IMR-90 (cell line): ENCODE data around the gene KCNC2.

ENCODE experiments used
- CEBPB ChIP-seq: IDR thresholded peaks from 2 replicates; pipeline ENCODE4 v1.6.1; 2012; ENCODE audit warnings: low read depth, low read length, improper control_type of control experiment
- FOS ChIP-seq: fragments of 150-350 bp; IDR thresholded peaks from 2 replicates; pipeline ENCODE4 v1.6.1; 2016; ENCODE audit warnings: low read depth, low read length
- MAFK ChIP-seq: IDR thresholded peaks from 2 replicates; pipeline ENCODE4 v1.6.1; 2012; ENCODE audit warnings: low read depth, low read length, improper control_type of control experiment
- POLR2A ChIP-seq: IDR thresholded peaks from 2 replicates; pipeline ENCODE4 v1.6.1; 2012; ENCODE audit warnings: mild to moderate bottlenecking, low read depth, low read length
- TF ChIP-seq, protein P1 (sequence below): conservative IDR thresholded peaks from 2 replicates; pipeline ENCODE4 v1.5.1; 2012; ENCODE audit warnings: mild to moderate bottlenecking, low read depth, low read length, improper control_type of control experiment

DNA sequence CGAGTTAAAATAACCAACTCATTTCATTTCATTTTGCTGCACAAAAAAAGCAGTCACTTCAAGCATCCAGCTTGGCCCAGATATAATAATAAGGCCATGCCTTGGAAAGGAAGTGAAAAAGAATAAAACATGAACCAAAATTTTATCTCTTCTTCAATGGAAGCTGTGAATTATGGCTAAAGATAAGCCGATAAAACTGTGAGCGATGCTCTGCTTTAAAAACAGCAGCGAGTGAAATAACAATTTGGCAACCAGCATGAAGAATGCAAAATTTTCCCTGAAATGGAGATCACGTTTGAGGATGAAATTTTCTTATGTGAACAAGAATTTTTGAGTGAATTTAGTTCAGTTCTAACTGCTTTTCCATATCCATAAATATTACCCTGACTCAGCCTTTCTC, 70.4 kb downstream of the KCNC2 start:
- TF ChIP-seq, protein P1, sequence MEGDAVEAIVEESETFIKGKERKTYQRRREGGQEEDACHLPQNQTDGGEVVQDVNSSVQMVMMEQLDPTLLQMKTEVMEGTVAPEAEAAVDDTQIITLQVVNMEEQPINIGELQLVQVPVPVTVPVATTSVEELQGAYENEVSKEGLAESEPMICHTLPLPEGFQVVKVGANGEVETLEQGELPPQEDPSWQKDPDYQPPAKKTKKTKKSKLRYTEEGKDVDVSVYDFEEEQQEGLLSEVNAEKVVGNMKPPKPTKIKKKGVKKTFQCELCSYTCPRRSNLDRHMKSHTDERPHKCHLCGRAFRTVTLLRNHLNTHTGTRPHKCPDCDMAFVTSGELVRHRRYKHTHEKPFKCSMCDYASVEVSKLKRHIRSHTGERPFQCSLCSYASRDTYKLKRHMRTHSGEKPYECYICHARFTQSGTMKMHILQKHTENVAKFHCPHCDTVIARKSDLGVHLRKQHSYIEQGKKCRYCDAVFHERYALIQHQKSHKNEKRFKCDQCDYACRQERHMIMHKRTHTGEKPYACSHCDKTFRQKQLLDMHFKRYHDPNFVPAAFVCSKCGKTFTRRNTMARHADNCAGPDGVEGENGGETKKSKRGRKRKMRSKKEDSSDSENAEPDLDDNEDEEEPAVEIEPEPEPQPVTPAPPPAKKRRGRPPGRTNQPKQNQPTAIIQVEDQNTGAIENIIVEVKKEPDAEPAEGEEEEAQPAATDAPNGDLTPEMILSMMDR = no peak
- TF ChIP-seq CEBPB (no peak), MAFK (no peak), POLR2A (no peak), FOS (no peak)
